ENCODE measurements around the gene TCAF1.

DNA sequence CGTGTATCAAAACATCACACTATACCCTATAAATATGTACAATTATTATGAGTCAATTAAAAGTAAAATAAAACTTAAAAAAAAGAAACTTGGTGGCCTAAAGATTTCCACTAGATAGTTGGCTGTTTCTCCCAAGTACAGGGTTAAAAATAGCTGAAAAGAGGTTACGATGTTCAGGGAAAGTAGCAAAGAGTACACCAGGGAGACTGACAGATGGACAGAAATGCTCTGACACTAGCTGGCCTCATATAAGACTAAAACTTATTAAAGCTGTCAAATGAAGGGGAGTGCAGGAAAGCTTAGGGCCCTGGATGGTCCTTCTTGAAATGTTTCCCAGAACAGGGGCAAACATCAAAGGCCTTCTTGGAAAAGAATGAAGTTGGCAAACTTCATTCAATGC is 51.3 kb downstream of the TCAF1 start:
- TF ChIP-seq CTCF (IDR thresholded peaks at IDR 0.05; ENCODE audit: low read depth, low read length, missing input control) (no peak), TAF1 (conservative IDR thresholded peaks at IDR 0.05) (no peak), RAD21 (IDR thresholded peaks at IDR 0.05) (no peak), YY1 (IDR thresholded peaks at IDR 0.05) (no peak), JUND (IDR thresholded peaks at IDR 0.05) (no peak)

All from liver (tissue), 3 donors.